GM19238 (cell line): Measurements from ENCODE around the gene GAS2L2.
"Not testable (repeated sequence)": the region's sequence is repeated elsewhere in the genome, so short reads cannot be mapped to it uniquely, and the experiment has no call there.

Source experiments
- DNase-seq: peaks from one replicate; pipeline ENCODE4 v3.0.0; 2011; ENCODE audit warnings: low spot score; ENCODE audit not compliant: insufficient read length

The GAS2L2 gene

DNA sequence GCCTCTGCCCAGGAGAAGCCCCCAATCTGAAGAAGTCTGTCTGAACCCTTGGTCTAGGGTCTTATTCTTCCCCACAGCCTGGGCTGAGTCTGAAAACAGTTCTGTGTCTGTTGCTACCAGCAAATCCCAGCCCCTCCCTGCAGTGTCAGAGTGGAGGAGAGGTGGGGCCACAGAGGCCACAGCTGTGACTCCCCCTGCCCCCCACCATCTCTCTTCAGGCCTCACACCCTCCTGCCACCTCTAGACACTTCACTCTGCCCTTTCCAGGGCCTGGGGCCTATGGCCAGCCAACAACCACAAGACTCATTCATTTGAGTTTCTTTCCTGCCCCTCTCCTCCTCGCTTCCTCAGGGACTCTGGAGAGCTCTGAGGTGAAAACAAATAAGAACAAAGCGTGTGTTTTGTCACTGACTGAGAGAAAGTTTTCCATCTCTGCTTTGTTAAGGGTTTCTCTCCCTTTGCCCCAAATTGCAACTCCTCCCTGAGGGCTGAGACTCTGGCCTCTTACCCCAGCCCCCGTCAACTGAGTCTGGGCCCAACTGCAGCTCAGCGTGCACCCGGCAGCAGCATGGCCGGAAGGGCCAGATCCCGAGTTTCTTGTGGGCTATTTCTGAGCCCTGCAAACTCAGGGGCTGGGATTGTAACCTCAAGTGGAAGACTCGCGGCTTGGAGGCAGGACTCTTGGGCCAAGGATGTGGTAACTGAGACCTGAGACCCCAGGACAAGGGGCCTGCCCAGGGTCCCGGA is 20.8 kb upstream of the GAS2L2 start:
- DNase-seq, result no peak

DNA sequence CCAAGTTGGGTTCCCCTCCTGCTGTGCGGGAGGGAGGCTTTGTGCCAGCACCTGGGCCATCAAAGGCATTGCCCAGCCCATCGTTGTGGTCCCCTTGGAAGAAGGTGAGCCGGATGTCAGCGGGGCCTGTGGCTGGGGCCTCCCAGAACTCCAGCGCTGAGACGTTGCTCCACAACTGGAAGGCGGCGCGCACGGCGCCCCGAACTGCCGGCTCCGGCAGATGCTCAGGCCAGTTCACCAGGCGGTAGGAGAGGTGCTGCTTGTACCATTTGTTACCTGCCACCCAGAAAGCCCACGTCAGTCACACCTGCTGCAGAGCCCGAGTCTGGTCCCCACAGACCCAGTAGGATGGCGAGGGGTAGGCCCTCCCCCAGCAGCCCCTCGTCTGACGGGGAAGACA is 20.1 kb upstream of the GAS2L2 start:
- no peak for DNase-seq

DNA sequence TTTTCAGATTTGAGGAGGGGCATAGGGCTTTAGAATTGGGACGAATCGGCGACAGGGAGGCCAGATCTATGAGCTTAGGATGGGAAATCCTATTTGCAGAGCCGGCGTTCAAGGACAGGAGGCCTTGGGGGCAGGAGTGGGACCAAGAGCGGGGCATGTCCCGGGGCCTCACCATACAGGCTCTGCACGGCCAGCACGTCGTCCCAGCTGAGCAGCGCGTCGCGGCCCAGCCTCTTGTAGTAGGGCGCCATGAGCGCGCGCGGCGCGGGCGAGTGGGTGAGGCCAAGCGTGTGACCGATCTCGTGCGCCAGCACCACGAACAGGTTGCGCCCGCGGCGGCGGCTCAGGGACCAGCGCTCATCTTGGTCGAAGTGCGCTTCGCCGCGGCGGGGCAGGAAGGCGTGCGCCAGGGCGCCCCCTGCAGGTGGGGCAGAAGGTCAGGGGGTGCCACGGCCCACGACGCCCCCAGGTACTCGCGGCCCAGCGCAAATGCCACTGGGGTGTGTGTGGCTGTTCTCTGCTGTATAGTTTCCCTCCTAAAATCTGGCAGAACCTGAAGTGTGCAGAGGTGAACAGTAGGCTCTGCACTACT is 17.0 kb upstream of the GAS2L2 start:
- no peak for DNase-seq

DNA sequence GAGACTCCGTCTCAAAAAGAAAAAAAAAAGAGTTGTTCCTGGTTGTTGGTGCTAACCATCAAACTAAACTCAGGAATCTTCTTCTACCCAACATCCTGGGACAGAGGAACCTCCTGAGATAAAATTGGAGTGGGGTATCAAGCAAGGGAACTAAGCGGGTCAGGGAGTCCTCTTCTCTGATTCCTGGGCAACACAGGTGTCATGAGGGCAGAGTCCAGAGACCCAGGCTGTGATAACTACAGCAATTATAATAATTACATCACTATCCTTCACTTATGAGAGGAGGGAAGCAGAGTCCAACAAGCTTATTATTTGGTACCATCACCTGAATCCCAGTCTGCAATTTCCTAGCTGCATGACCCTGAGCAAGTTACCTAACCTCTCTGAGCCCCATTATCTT is 15.8 kb upstream of the GAS2L2 start:
- no peak for DNase-seq

DNA sequence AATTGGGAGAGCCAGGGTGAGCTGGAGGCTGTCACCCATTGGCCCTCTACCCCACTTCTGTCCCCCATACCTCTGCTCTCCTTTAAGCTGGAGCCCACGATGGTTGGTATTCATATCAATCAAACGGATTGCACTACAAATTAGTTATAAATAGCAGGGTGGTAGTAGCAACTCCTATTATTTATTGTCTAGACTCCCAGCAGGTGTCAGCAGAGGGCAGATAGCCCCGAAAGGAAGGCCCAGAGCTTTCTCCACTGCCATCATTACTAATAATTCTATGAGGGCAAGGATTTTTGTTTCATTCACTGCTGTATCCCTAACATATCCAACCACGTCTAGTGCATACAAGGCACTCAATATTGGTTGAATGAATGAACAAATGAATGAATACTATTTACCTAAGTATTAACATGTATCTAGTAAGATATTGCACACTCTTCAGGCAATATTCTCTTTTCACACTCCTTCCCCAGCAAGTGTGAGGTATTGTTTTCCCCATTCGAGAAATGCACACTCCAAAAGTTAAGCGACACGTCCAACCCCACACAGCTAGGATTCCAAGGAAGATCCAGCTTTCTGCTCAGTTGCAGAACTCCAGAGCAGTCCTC is 14.0 kb upstream of the GAS2L2 start:
- DNase-seq, result peak; percentile 41

DNA sequence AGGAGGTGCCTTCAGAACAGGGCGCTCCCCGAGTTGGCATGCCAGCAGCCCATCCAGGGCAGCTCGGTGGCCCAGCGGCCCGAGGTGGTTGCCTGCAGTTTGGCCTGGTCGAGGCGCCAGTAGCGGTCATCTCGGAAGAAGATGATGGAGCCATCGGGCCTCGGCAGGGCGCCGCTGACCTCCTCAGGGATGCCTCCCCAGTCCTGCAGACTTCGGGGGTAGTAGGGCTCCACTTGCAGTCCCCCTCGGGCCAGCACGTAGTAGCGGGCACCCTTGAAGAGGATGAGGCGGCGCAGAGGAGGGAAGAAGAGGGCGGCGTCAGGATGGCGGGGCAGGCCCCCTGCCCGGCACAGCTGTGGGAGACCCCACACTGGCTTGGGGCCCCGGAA is 13.4 kb upstream of the GAS2L2 start:
- DNase-seq, result no peak

DNA sequence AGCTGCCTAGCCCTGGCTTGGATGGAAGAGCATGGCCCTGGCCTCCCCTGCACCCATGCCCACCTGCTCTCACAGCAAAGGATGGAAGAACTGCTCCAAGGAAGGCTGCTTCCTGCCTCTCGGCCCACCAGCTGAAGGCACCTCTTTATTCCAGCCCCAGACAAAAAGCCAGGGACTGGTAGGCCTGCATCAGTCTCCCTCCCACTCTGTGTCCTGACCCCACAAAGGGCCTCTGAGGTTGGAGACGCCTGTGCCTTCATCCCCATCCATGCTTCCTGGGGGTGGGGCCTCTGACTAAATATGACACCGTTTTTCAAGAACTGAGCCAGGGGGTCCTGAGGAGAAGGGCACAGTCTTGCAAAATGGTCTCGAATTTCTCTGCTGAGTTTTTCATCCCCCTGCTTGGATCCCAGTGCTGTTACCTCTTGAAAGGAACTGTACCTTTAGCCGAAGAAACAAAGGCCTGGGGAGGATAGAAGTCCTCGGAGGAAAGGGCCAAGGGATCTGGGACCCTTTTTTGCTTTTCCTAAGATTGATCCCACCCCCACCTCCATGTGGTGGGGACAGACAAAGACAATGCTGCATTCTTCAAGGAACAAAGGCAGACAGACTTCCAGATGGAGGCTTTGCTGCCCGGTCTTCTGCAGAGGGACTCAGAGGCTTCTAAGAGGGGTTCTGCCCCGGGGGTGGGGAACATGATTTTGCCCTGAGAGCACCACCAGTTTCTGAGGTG is 12.9 kb upstream of the GAS2L2 start:
- DNase-seq, result no peak

DNA sequence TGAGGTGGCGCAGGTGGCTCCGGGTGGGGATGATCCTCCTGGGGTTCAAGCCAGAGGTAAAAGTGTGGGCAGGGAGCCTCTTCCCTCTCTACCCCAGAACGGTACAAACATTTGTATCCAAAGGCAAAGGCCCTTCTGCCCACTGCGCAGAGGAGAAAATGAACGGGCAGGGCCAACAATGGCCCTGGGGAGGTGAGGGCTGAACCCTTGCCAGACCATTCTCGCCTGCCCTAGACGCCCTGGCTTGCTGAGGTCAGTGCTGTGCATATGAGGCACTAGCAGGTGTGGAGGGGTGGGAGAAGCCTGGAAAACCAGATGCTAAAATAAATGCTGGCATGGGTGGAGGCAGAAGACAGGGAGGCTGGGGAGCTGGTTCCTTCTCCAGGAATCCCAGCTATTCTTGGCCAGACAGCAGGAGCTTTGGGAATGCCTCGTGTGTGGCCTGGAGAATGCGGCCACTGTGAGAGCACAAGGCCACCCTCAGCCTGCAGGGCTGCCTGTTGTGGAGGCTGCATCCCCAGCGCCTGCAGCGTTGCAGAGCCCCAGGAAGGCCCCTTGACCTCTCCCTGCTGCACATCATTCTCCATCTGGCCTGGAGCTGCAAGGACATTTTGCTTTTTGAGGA is 12.2 kb upstream of the GAS2L2 start:
- no peak for DNase-seq

DNA sequence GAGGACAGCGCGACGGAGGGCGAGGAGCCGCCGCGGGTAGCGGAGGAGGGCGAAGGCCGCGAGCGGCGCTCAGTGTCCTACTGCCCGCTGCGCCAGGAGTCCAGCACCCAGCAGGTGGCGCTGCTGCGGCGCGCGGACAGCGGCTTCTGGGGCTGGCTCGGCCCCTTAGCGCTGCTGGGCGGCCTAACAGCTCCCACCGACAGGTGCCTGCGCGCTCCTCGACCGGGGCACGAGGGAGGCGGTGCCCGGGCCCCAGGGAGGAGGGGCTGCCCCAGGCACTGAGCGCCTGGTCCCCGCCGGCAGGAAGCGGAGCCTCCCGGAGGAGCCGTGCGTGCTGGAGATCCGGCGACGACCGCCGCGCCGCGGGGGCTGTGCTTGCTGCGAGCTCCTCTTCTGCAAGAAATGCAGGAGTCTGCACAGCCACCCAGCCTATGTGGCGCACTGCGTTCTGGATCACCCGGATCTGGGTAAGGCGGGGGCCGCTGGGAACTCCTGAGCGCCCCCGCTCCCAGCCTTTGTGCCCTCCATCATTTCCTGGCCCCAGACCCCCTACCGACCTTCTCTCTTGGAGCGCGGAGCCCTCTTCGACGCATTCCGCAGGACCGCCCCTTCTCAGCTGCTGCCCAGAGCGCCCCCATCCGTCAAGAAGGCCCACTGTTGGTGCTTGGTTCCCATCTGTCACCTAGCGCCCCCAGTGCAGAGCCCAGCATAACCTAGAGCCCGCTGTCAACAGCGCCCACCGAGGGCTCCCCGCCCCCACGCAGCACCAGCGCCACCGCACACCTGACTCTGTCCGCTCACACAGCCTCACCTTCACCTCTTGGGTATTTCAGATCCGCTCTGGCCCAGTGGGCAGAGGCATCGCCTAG is 11.3 kb upstream of the GAS2L2 start:
- peak; percentile 99 for DNase-seq

DNA sequence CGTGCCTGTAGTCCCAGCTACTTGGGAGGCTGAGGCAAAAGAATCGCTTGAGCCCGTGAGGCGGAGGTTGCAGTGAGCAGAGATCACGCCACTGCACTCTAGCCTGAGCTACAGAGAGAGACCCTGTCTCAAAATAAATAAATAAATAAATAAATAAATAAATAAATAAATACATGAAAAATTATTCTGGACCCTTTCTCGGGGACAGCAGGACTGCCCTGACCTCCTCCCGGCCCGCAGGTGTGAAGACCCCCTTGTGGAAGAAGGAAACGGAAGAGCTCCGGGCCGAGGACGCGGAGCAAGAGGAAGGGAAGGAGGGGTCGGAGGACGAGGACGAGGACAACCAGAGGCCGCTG is 10.7 kb upstream of the GAS2L2 start:
- no peak for DNase-seq

DNA sequence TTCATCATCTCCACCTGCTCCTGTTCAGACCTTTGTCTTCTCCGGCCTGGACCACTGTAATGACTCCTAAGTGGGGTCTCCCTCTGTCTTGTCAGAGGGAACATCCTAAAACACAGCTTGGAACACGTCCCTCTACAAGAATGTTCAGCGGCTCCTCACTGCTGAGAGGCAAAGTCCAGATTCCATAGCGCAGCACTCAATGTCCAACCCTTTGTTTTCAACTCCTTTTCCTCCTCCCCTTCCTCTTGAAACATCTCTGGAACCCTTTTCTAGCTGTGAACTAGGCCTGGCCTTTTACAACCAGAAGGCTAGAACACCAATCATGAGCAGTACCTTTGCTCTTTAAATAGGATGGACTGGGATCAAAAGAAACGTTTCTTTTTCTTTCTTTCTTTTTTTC is 8.6 kb upstream of the GAS2L2 start:
- DNase-seq, result no peak

DNA sequence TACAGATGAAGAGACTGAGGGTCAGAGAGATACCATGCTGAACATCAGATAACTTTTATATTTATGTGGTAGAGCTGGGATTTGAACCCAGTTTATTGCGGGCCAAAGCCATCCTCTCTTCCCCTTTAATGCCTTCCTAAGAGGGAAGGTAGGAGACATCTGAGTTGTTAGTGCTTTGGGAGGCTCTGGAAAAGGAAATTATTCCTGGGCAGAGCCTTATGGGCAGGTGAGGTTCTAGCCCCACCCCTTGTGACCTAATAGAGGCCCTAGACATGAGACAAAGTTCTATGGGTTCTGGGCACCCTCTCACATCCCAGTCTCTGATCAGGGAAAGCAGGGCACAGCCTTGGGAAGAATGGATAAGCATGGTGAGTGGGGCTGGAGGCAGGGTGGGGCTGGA is 7.5 kb upstream of the GAS2L2 start, which contains the start of gene C17orf50:
Gene C17orf50 (plus strand): TSS at position 301 of the 400 bp plus-strand sequence. CDS start 55 bp downstream, at position 356.
- DNase-seq, result no peak

DNA sequence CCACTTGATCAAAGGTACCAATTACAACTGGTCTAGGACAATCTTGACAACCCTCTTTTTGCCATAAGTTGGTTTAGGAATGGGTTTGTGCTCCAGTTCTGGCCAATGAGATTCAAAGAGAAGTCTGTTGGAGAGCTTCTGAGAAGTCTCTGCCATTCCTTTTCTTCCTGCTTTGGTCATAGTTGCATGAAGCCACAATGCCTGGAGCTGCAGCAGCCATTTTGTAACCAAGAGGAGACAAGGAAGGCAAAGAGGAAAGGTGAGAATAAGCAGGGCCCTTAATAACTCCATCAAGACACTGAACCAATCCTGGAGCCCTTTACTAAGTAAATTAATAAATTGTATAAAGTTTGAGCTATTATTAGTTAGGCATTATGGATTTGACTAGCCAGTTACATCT is 4.2 kb upstream of the GAS2L2 start:
- no peak for DNase-seq

DNA sequence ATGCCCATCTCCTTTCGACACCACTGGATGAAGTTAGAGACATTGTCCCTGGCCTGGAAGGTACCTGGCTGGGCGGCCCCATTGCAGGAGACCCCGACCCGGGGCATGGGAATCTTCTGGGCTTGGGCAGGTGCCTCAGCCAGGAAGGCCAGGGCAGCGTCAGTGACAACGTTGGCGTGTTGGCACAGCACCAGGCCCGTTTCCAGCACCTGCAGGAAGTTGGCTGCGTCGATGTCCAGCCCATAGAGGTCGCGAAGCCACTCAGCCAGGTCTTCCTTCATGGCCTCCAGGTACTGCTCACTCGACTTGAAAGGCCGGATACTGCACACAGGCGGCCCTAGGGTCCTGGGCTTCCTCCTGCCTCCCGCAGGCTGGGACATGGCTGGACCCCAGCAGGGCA is 568 bp downstream of the GAS2L2 start:
- no peak for DNase-seq

DNA sequence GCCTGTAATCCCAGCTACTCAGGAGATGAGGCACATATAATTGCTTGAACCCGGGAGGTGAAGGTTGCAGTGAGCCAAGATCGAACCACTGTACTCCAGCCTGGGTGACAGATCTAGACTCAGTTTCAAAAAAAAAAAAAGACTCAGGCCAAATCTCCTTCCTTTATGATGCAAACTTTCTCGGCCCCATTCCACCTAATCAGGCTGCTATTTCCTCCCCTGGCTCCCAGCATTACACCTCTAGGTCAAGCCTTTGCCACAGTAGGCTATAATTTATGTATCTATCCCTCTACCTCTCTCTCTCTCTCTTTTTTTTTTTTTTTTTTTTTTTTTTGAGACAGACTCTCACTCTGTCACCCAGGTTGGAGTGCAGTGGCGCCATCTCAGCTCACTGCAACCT is 1.5 kb downstream of the GAS2L2 start:
- not testable (repeated sequence) for DNase-seq

DNA sequence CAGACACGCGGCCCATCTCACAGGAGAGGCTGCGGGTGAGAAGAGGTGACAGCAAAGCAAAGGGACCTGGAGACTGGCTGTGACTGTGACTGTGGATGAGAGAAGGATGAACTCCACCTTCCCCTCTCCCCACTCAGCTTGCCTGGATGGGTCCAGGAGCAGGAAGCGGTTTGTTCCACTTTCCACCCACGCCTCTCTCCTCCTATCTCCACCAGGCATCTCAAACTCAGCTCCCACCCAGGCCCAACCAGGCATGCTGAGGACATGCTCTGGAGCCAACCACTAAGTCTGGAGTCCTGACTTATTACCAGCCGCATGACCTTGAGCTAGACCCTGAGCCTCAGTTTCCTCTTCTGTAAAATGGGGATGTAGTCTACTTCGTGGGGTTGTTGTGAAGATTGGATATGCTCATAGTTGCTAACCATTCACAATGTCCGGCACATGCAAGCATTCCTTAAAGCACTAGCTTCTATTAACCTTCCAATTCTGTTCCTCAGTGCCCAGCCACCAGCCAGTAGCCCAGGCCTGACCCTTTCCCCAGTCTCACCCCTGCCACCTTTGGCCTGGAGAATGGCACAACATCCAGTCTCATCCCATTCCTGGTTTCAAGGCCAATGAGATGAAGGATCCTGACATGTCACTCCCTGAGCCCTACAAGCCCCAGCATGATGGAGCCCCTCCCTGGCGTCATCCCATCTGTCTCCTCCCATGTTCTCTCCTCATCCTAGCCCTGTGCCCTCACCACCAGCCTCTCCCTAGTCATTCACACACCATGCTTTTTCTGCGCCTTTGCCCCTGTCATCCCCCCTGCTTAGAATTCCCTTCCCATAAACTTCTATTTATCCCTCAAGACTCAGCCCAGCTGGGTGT is 2.3 kb downstream of the GAS2L2 start:
- DNase-seq, result no peak

DNA sequence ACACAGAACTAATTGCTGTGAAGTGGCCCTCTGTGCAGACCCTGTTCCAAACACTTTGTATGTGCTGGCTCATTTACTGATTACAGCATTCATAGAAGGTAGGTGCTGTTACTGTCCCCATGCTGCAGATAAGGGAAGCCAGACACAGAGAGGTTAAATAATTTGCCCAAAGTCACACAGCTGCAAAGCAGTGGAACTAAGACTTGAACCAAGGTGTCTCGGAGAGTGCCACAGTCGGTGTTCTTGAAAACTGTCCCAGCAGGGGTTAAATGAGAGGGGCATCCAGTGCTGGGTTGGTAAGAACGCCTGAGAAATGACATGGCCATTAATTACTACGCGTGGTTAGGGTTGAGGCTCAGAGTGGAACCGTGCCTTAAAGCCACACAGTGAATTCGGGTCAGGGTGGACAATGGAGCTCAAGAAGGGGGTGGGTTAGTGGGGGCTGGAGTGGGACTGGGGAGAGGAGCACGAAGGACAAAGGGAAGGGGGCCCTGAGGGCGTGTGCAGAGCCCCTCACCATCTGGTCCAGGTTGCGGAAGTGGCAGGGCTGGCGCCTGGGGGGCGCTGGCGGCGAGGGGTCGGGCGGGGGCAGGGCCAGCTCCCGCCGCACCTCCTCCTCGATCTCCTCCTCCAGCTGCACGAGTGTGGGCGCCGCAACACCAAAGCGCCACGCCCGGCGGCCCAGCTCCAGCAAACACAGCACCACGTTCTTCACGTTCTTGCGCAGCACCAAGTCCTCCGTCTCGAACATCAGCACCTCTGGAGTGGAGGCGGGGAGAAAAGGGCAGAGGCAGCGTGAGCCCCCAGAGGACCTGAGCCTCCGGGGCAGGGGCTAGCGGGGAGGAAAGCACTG is 3.3 kb downstream of the GAS2L2 start:
- no peak for DNase-seq

DNA sequence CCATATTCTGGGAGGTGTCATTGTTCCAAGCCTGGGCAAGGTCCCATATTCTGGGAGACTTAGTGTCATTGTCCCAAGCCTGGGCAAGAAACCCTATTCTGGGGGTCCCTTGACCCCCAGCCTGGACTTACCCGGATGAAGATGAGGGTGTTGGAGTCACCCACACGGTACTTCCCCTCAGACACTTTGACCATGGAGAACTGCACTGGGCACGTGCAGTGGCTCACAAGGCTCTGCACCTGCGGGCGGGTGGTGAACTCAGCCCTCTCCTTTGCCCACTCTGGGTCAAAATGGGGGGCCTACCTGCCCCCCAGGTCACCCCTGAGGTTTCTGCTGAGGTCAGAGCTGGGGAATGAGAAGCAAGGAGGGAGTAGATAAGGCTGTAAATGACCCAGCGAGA is 4.1 kb downstream of the GAS2L2 start:
- DNase-seq, result no peak

DNA sequence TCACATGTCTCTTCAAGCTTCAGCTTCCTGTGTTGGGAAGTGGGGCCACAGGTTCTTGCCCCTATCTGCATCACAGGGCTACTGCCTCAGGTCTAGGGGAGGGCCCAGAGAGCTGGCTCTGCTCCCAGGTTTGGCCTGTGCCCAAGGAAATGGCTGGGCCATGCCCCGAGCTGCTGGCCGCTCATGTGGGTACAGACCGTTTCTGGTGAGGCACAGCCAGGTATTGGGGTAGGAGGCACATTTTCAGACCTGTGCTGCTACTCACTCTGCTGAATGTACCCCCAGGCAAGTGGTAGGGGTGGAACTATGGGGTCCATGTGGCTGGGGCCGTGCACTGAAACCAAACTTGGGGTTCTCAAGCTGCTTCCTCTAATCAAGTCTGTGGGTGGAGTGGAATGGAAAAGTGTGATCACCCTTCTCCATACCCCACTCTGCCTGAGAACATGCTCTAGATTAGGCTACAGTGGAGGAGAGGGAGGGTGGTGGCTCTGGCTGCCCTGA is 4.6 kb downstream of the GAS2L2 start:
- DNase-seq, result no peak
